ENCODE measurements around the gene NBL1. TPM values are rescaled to one million over a fixed set of nuclear protein-coding genes. Genes with fewer than 3 reads are reported as not detected.

The NBL1 gene
- 36.4 and 51.0 TPM in 2 replicates for total RNA-seq

GRCh38 chr1:19643602-19644394 is at the start of gene NBL1:
NBL1 (plus strand) TSS chr1:19644311; CDS start chr1:19655031, 10,720 bp downstream.

DNA sequence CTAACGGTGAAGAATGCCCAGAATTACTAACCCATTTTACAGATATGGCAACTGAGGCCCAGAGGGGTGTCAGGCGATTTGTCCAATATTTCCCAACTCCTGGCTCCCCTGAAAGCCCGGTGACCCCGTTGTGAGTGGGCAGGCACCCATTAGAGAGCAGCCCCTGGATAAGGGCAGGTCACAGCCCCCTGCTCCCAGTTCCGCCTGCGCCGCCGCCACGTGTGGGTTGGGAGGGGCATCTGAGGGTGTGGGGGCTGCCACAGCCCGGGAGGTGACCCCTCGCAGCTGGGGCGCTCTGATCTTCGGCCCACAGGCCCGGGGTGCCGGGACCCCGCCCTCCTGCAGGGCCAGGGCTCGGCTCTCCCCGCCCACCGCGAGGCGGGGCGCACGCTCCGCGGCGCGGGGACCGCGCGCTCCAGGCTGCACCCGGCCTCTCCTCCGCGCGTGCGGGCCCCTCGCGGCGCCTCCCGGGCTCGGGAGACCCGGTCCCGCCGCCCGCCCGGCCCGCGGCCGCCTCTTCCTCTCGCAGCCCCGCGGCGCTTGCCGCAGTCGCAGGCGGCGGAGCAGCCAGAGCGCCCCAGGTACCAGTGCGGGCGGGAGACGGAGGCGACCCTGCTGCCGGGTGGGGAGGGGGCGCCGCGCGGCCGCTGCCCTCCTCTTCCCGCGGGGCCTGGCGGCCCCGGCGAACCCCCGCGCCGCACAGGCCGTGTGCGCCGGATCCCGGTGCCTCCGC is 20.5 kb downstream of the NBL1 start, which contains the start of gene HTR6:
Gene HTR6 (plus strand): TSS at position 423 of the 733 bp plus-strand sequence. CDS start 879 bp downstream, outside the sequence.

Other genes starting within 250 kb of the NBL1 start
- 215 and 226 TPM in 2 replicates for gene CAPZB, start 158.8 kb upstream of the NBL1 start, total RNA-seq
- gene HTR6, start 20.6 kb downstream of the NBL1 start, total RNA-seq, result under 0.01 TPM in 1 of 2 replicates, not detected in the other
- gene TMCO4, start 155.6 kb downstream of the NBL1 start, total RNA-seq, result 12.6 and 12.7 TPM in 2 replicates
- not detected in 2 replicates for gene RNF186, start 171.0 kb downstream of the NBL1 start, total RNA-seq
- 3.6 and 5.3 TPM in 2 replicates for gene OTUD3, start 238.1 kb downstream of the NBL1 start, total RNA-seq

Measured in vein endothelial cell (primary cell).